ENCODE measurements around the gene EXOC4.

DNA sequence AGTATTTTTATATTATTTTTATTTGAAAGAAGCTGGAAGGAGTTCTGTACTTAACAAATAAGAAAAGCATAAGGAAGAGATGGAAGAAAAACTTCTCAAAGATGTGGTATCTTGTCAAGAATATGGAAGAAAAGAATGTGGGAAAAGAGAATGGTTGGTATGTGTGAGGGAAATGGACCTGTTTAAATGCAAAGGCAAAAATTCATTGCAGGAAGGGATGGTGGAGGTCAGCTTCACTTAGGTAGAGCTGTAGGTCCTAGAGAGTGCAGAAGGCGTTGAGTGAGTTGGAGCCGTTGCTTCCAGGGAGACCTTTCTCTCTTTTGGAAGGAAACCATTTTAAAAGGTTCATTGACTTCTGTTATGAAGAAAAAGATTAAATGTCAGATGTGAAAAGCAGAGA, 107.3 kb downstream of the EXOC4 start:
- no peak for TF ChIP-seq TCF7L2 (IDR thresholded peaks at IDR 0.05; ENCODE audit: low read depth, low read length)
- TF ChIP-seq POLR2AphosphoS5 (IDR thresholded peaks at IDR 0.05; ENCODE audit: low read depth, low read length): no peak
- TF ChIP-seq, protein P1, sequence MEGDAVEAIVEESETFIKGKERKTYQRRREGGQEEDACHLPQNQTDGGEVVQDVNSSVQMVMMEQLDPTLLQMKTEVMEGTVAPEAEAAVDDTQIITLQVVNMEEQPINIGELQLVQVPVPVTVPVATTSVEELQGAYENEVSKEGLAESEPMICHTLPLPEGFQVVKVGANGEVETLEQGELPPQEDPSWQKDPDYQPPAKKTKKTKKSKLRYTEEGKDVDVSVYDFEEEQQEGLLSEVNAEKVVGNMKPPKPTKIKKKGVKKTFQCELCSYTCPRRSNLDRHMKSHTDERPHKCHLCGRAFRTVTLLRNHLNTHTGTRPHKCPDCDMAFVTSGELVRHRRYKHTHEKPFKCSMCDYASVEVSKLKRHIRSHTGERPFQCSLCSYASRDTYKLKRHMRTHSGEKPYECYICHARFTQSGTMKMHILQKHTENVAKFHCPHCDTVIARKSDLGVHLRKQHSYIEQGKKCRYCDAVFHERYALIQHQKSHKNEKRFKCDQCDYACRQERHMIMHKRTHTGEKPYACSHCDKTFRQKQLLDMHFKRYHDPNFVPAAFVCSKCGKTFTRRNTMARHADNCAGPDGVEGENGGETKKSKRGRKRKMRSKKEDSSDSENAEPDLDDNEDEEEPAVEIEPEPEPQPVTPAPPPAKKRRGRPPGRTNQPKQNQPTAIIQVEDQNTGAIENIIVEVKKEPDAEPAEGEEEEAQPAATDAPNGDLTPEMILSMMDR (IDR thresholded peaks at IDR 0.05): no peak
- no peak for TF ChIP-seq SIN3A (IDR thresholded peaks at IDR 0.05; ENCODE audit: borderline replicate concordance, insufficient read depth, low read depth, low read length)
- TF ChIP-seq, protein P2, sequence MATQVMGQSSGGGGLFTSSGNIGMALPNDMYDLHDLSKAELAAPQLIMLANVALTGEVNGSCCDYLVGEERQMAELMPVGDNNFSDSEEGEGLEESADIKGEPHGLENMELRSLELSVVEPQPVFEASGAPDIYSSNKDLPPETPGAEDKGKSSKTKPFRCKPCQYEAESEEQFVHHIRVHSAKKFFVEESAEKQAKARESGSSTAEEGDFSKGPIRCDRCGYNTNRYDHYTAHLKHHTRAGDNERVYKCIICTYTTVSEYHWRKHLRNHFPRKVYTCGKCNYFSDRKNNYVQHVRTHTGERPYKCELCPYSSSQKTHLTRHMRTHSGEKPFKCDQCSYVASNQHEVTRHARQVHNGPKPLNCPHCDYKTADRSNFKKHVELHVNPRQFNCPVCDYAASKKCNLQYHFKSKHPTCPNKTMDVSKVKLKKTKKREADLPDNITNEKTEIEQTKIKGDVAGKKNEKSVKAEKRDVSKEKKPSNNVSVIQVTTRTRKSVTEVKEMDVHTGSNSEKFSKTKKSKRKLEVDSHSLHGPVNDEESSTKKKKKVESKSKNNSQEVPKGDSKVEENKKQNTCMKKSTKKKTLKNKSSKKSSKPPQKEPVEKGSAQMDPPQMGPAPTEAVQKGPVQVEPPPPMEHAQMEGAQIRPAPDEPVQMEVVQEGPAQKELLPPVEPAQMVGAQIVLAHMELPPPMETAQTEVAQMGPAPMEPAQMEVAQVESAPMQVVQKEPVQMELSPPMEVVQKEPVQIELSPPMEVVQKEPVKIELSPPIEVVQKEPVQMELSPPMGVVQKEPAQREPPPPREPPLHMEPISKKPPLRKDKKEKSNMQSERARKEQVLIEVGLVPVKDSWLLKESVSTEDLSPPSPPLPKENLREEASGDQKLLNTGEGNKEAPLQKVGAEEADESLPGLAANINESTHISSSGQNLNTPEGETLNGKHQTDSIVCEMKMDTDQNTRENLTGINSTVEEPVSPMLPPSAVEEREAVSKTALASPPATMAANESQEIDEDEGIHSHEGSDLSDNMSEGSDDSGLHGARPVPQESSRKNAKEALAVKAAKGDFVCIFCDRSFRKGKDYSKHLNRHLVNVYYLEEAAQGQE (IDR thresholded peaks at IDR 0.05; ENCODE audit: insufficient read depth in 1 of 2, low read depth in 2 of 2, low read length in 1 of 2): no peak

All from Panc1 (cell line).